ENCODE measurements around the gene GARRE1.
A peak's percentile ranks its signal among the peaks of the same experiment; 100 is the strongest.
"Not testable (repeated sequence)": the region's sequence is repeated elsewhere in the genome, so short reads cannot be mapped to it uniquely, and the experiment has no call there.

Gene GARRE1

GRCh38 chr19:34254046-34254697 is at the start of gene GARRE1:
TSS of gene GARRE1 (plus strand) at chr19:34254554. CDS start at chr19:34300474, 45,920 bp downstream.
- peak; percentile 52 for DNase-seq

GRCh38 chr19:34205324-34205723 is 49.0 kb upstream of the GARRE1 start:
- DNase-seq, result not testable (repeated sequence)

GRCh38 chr19:34208291-34208884 is 46.0 kb upstream of the GARRE1 start:
- no peak for DNase-seq

DNA sequence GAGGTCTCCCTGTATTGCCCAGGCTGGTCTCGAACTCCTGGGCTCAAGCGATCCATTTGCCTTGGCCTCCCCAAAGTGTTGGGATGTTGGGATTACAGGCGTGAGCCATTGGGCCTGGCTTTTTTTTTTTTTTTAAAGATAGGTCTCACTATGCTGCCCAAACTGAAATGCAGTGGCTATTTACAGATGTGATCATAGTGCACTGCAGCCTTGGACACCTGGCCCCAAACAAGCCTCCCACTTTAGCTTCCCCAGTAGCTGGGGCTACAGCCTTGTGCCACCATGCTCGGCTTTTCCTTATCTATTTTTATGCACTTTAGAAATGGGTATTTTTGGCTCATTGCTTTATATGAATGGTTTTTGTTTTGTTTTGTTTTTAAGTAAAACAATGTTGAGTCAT is 44.6 kb upstream of the GARRE1 start:
- DNase-seq, result no peak

- DNase-seq, result no peak
Measured at GRCh38 chr19:34213283-34213682, 41.1 kb upstream of the GARRE1 start.

DNA sequence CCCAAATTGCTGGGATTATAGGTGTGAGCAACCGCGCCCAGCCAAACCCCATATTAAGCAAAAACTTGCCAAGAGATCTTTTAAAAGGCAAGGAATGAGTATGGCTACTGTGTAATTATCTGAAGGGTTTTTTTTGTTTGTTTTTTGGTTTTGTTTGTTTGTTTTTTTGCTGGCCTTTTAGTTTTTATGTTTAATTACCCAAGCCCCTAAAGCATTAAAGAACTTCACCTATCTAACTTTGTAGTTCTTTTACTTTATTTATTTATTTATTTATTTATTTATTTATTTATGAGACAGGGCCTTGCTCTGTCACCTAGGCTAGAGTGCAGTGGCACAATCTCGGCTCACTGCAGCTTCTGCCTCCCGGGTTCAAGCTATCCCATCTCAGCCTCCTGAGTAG is 40.3 kb upstream of the GARRE1 start:
- DNase-seq, result peak; percentile 4

- DNase-seq, result no peak
Measured at GRCh38 chr19:34215006-34215665, 39.2 kb upstream of the GARRE1 start.

DNA sequence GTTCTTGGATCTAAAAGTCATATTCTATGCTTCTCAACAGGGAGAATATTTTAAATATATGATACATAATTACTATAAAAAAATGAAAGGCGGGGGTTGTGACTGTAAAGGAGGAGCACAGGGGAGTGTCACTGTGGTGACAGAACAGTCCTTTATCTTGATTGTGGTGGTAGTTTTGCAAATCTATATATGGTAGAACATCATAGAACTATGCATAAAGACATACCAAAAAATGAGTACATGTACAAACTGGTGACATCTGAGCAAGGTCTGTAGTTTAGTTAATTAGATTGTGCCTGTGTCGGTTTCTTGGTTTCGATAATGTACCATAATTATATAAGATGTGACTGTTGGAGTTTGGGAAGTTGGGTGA is 38.7 kb upstream of the GARRE1 start:
- no peak for DNase-seq

DNA sequence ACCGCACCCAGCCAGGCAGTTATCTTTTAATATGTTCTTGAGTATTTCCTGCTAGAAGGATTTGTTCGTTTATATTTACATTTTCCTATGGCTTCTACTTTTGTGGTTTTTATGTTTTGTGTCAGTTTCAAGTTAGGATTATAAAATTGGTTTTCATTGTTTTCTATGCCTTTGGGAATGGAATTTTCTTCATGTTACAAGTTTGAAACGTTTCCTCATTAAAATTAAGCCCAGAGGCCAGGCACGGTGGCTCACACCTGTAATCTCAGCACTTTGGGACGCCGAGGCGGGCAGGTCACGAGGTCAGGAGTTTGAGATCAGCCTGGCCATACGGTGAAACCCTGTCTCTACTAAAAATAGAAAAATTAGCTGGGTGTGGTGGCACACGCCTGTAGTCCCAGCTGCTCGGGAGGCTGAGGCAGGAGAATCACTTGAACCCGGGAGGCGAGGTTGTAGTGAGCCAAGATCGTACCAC is 37.6 kb upstream of the GARRE1 start:
- not testable (repeated sequence) for DNase-seq

DNA sequence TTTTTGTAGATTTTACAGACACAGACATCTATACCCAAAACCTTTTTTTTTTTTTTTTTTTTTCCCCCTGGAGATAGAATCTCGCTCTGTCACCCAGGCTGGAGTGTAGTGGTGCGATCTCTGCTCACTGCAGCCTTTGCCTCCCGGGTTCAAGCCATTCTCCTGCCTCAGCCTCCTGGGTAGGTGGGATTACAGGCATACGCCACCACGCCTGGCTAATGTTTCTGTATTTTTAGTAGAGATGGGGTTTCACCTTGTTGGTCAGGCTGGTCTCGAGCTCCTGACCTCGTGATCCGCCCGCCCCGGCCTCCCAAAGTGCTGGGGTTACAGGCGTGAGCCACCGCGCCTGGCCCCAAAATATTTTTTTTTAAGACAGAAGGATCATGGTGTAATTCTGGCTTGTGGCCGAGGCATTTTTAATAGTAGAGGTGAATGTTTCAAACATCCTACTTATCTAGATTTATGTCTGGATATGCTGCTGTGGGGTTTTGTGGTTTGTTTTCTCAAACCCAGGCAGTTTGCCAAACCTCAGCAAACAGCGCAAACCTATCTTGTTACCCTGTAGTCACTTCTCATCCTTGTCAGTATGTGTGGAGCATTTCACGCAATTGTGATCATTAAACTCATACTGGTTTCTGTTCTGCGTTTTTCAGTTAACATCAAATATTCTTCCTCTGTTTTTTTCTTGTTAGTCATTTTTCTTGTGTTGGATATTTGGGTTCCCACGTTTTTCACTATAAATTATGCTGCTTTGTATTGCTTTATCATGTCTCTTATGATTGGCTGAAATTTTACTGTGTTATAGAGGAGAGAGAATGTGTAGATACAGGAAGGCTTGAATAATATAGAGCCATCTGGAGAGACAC is 36.2 kb upstream of the GARRE1 start:
- peak; percentile 91 for DNase-seq

- DNase-seq, result no peak
Measured at GRCh38 chr19:34218818-34219164, 35.6 kb upstream of the GARRE1 start.

DNA sequence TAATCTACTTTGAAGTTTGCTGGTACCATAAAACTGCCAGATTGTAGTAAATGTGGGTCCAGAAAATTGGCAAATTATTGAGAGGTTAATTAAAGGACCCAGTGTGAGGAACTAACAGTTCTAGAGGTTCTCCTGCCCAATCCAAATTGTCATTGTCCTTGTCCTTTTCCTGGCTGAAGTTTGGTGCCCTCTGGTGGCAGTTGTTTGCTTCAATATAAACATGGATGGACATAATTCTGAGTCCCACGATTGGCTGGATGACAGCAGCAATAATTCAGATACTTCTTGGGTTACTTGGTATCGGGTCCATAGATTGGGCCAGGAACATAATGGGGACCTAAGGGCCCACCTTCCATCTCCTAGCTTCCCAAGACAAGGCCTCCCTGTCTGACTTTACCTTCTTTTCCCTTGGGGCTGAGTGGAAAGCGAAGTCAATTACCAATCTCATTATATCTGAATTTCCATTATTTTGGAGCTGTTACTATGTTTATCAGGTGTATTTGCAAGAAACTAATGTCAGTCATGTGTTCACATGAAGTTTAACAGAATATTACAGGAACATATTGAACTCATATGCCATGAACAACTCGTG is 33.8 kb upstream of the GARRE1 start:
- peak; percentile 11 for DNase-seq

DNA sequence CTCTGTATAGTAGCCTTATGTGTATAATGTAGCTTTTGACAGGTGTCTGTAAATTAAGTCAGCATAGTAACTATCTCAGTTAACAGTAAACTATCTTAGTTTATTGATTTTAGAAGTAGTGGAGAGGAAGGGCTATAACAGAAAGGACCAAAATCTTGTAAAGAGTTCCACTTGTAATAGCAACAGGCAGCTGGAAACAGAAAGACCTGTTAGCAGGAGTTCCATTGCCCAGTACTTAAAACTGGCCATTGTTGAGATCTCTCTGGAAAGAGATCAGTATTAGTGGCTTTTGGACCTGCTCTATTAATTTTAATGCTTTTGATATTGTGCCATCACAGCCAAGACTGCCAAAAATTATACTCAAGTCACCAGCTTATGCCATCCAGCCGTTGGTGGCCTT is 32.0 kb upstream of the GARRE1 start:
- no peak for DNase-seq

DNA sequence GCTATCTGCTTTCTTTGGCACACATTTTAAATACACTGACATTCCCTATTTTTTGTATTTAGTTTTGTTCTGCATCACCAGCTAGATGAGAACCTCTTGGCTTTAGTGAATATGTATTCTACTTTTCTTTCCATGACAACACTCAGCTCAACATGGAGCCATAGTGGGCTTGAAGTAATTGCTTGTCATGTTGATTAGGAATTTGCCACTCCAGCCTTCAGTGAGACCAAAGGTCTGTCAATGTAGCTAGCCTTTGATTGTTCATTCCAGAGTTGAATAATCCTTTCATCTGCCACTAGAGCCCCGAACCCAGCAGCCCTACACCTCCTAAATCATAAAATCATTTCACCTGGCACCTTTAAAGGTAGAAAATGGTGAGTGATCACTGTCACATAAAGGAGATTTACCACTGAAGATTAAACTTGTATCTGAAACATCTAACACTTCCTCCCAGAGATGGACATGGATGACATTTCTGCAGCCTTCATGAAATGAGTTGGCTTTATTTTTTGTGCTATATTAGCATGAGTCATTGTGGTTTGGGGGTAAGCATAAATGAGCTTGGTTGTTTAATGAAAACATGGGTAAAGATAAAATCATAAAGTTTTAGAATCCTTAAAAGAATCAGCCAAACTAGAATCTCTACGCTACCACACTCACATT is 29.2 kb upstream of the GARRE1 start:
- no peak for DNase-seq

GRCh38 chr19:34225659-34226015 is 28.7 kb upstream of the GARRE1 start:
- DNase-seq, result no peak

DNA sequence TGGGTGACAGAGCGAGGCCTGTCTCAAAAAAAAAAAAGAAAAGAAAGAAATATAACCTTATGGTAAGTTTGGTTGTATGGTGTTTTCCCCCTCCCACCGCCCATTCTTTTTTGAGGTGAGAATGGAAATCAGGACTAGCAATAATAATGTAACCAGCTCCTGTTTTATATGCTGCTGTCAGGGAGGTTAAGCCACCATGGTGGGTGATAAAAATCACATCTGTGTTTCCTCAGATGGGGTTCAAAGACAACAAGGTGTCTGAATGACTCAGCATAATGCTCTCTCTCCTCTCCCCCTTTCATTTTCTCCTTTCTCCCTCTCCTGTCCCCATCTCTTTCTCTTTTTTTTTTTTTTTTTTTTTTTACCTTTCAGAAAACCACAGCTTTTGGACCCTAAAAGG is 28.3 kb upstream of the GARRE1 start:
- DNase-seq, result no peak

- DNase-seq, result no peak
Measured at GRCh38 chr19:34228347-34228746, 26.0 kb upstream of the GARRE1 start.

GRCh38 chr19:34228762-34229161 is 25.6 kb upstream of the GARRE1 start:
- no peak for DNase-seq

- DNase-seq, result no peak
Measured at GRCh38 chr19:34229721-34230120, 24.6 kb upstream of the GARRE1 start.

DNA sequence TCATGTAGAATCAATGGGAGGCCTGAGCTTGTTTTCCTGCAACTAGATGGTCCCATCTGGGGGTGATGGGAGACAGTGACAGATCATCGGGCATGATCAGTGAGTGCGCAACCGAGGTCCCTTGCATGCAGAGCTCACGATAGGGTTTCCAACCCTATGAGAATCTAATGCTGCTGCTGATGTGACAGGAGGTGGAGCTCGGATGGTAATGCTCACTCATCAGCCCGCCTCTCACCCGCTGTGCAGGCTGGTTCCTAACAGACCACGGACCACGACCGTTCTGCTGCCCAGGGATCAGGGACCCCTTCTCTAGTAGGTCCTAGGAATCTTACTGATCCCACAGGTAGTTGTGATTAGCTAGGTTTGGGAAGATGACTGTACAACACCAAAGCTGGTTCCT is 23.5 kb upstream of the GARRE1 start:
- no peak for DNase-seq

DNA sequence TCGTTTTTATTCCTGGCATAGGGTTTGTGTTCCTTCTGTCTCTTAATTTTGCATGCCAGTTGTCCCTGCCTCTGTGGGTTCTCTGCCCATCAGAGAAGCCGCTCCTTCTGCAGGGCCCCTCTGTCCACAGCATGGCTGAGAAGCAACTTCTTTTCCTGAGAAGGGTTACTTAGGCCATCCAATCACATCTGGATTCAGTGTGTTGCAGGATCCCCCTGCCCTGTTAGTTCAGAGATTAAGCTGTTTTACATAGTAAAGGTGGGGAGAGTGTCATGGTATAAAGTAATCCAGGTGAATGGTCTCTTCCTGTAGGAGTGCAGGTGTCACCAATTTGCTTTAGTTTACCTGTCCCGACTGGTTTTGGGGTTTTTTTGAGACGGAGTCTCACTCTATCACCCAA is 22.9 kb upstream of the GARRE1 start:
- DNase-seq, result no peak
